Stromal cell of bone marrow (primary cell): ENCODE data around the gene CPTP.

ENCODE experiments used
- DNase-seq: peaks from one replicate; pipeline ENCODE4 v3.0.0-alpha.2; 2012; ENCODE audit warnings: low read depth

CPTP gene

GRCh38 chr1:1336446-1336845 is 11.8 kb downstream of the CPTP start:
- DNase-seq, result no peak

DNA sequence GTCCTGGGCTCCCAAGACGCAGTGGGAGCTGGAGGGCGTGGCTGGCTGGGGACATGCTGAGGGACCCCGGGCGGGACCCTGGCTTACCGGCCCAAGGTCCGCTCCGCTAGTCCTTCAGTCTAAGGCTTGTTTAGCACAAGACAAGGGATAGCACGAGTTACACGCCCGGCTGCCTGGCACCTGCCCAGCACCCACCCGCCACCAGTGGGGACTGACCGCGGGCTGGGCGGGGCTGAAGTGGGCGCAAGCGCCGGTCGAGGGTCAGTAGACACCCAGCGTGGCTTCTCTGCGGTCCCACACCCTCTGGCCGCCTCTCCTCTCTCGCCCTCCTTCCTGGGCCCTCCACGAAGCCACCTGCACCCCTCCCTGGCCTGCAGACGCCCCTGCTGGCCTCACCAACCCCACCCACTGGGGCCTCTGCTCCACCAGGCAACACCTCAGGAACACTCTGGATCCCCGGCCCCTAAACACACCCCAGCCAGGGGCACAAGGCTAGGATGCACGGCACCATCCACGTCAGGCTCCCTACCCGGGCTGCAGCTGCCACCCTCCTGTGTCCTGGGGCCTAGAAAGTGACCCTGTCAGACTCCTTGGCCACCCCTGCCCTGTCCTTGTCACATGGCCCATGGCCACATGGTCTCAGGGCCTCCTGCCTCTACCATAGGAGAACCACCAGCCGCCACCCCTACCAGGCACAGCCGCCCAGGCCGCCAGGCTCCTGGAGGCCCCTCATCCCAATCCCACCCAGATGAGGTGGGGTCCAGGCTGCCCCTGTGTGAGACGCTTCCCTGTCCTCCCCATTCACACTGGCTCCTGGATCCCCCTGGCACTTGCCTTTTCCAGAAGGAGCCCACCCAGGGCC is 12.6 kb downstream of the CPTP start:
- no peak for DNase-seq

DNA sequence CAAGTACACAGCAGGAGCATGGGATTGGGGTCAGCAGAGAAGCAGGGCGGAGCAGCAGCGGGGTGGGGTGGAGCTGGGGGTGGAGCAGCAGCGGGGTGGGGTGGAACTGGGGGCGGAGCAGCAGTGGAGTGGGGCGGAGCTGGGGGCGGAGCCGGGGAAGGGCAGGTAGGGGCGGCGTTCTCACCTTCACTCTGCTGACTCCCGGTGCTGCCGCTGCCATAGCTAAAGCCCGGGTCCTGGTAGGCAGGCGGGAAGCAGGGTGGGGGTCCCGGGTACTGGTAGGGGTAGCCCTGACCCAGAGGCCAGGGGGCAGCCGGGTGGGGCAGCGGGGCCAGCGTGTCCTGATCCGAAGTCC is 13.2 kb downstream of the CPTP start:
- DNase-seq, result no peak

- no peak for DNase-seq
Measured at GRCh38 chr1:1338278-1338677, 13.7 kb downstream of the CPTP start.

GRCh38 chr1:1340185-1340584 is 15.6 kb downstream of the CPTP start:
- DNase-seq, result no peak

DNA sequence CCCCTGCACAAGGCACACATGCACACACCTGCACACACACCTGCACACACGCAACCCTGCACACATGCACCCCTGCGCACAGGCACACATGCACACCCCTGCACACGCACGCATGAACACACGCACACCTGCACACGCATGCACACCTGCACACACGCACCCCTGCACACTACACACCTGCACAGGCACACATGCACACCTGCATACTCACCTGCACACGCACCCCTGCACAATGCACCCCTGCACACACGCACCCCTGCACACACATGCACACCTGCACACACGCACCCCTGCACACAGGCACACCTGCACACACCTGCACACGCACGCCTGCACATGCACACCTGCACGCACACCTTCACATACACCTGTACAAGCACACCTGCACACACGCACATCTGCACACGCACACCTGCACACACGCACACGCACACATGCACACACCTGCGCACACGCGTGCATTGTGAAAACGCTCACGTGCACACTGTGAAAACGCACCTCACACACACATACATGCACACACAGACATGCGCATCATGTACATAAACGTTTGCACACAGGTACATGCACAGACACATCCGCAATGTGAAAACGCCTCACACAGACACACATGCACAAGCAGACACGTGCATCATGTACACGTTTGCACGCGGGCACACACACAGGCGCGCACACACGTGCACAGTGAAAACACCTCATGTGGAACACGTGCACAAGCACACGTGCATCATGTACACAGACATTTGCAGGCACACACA is 16.4 kb downstream of the CPTP start:
- DNase-seq, result no peak

- no peak for DNase-seq
Measured at GRCh38 chr1:1341549-1342021, 17.0 kb downstream of the CPTP start.

DNA sequence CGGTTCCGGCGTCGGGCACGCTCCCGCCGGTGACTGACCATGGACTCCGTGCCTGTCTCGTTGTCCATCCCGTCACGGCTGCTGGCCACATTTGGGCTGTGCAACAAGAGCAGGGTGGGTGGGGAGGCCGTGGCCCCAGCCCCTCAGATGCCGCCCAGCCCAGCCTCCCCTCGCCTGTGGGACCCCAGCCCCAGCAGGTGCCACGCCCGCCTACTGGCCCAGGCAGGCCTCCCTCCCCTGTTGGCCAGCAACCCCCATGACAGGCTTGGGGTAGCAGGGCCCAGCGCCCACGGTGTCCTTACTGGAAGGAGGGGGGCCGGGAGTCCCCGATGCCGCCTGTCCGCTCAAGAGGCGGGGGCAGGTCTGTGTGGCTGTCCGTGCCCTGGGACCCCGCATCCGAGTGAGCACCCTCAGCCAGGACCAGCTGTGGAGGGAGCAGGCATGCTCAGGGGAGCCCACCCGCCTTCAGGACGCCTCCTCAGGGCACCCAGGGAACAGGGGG is 17.5 kb downstream of the CPTP start:
- DNase-seq, result no peak

DNA sequence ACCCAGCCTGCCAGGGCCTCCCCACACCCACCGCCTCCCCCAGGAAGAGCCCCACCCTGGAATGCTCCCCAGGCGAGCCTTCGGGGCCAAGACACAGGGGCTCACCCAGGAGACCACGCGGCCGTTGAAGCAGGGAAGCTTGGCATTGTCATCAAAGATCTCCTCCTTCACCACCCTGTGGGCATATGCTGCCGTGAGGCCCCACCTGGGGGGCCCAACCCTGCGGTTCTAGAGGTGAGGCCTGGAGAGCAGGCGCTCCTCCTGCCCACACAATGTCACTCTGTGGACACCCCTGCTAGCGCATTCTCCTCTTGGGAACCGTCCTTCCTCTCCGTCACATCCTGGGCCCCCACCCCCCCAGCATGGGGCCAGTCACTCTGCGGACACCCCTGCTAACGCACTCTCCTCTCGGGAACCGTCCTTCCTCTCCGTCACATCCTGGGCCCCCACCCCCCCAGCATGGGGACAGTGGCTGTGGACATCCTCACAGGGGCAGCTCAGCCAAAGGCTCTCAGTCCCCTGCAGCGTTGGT is 18.0 kb downstream of the CPTP start:
- no peak for DNase-seq

- DNase-seq, result no peak
Measured at GRCh38 chr1:1343811-1344421, 19.3 kb downstream of the CPTP start.

DNA sequence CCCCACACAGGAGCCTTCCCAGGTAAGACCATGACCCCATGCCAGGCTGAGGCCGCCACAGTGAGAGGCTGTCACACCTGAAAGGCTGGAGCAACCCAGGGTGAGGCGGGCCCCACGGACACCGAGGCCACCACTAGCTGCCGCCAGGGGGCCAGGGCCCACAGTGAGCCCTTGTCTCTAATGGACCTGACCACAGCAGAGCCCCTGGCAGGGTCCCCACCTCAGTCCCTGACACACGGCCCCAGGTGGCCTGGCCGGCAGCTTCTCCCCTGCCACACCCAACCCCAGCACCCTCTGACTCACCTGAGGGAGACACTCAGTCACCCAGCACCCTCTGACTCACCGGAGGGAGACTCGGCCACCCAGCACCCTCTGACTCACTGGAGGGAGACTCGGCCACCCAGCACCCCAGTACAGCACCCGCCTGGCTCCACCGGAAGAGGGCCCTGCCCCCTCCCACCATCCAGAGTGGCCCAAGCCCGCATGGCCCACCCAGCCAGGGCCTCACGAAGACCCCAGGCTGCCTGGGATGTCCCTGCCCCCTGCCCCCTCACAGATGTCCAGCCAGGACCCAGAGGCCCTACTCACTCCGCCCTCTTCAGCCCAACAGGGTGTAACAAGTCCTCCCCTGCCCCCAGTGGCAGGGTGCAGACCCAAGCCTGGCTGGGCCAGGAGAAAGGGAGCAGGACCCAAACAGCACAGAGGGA is 20.2 kb downstream of the CPTP start:
- DNase-seq, result no peak

DNA sequence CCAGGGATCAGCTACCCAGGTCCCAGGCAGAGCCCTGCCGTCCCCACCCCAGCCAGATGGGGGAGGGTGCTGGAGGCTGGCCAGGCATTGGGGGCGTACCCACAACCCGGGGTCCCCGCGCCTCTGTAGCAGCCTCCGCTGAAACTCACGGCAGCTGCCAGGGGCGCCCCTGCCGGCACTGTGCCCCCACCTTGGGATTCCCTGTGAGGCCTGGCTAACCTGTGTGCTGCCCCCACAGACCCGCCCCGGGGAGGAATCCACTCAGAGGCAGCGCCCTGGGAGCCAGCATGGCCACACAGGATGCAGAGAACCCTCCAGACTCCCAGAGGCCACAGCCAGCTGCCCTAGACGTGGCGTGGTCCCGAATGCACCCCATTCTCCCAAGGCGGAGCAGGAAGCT is 20.8 kb downstream of the CPTP start:
- no peak for DNase-seq

- DNase-seq, result no peak
Measured at GRCh38 chr1:1345860-1346500, 21.4 kb downstream of the CPTP start.

- no peak for DNase-seq
Measured at GRCh38 chr1:1346501-1346890, 21.9 kb downstream of the CPTP start.

GRCh38 chr1:1347026-1347595 is 22.5 kb downstream of the CPTP start:
- DNase-seq, result no peak

GRCh38 chr1:1347663-1348419 is 23.2 kb downstream of the CPTP start:
- DNase-seq, result no peak

DNA sequence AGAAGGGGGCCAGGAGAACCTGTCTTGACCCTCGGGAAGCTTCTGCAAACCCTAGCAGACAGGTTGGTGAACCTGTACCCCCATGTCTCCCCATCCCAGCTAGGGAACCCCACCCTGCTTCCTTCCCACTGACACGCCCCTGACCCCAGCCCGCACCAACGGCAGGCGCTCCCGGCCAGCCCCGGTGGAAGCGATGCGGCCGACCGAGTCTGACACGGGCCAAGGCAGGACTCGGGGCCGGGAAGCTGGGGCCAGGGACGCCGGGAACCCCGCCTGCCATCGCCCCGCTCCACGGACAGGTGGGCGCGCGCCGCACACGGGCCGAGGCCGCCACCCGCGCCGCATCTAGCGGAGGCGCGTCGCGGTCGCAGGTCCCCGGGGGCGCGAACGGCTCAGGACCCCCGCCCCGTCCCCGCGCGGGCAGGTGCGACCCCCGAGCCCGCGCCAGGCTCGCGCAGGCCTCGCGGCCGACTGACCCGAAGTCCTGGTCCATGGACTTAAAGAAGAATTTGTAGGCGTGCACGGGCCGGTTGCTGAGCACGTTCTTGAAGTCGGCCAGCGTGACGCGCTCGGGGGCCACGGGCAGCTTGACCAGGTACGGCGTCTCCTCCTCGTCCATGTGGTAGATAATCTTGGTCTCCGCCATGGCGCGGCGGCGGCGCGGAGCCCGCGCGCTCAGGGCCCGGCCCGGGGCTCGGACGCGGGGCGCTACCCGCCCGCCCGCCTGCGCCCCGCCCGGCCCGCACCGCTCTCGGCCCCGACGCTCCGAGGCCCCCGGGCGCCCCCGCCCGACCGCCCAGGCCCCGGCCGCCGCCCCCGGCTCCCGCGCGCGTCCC is 24.0 kb downstream of the CPTP start:
- DNase-seq, result no peak

- DNase-seq, result no peak
Measured at GRCh38 chr1:1349256-1350012, 24.8 kb downstream of the CPTP start, which contains the start of gene DVL1. TSS of gene DVL1 (minus strand) at chr1:1349418. CDS start at chr1:1349065, 353 bp downstream.
